Fibroblast of lung (primary cell): Measurements from ENCODE around the gene SPTBN1. TPM values are rescaled to one million over a fixed set of nuclear protein-coding genes. Genes with fewer than 3 reads are reported as not detected.

Experiments
- DNase-seq, 2 donors: peaks; one replicate each; pipeline versions ENCODE4 v3.0.0 to v3.0.0-alpha.2; 2010; ENCODE audit warnings: low read depth in 2 of 2
- H2AFZ ChIP-seq: 2 replicates; pipeline ENCODE4 v1.5.1; 2012; ENCODE audit warnings: low read length, control low read depth, inconsistent platforms
- H3K27ac ChIP-seq: 2 replicates; pipeline ENCODE4 v1.5.1; 2011; ENCODE audit warnings: low read length, control low read depth; ENCODE audit not compliant: insufficient read depth
- H3K27me3 ChIP-seq: 2 replicates; pipeline ENCODE4 v1.5.1; 2011; ENCODE audit warnings: mild to moderate bottlenecking, low read length; ENCODE audit not compliant: control insufficient read depth, insufficient read depth
- H3K36me3 ChIP-seq: 2 replicates; pipeline ENCODE4 v1.5.1; 2011; ENCODE audit warnings: low read length; ENCODE audit not compliant: control insufficient read depth, insufficient read depth
- H3K4me1 ChIP-seq: 2 replicates; pipeline ENCODE4 v1.5.1; 2011; ENCODE audit warnings: low read length; ENCODE audit not compliant: control insufficient read depth, insufficient read depth; ENCODE audit errors: extremely low read depth
- H3K4me2 ChIP-seq: 2 replicates; pipeline ENCODE4 v1.5.1; 2011; ENCODE audit warnings: low read length, control low read depth; ENCODE audit not compliant: insufficient read depth; ENCODE audit errors: extremely low read depth
- H3K4me3 ChIP-seq, 4 experiments: fragments of 200-600 bp in 1 of 4; sonication (generic) in 1 of 4; replicated peaks in 1 of 4; 2 replicates each; pipeline ENCODE4 v1.5.1; 2011 to 2016; ENCODE audit warnings: low read length in 4 of 4, low read depth in 3 of 4, mild to moderate bottlenecking in 3 of 4, control low read depth in 2 of 4, inconsistent platforms in 1 of 4, mixed read lengths in 1 of 4; ENCODE audit not compliant: insufficient read depth in 1 of 4; ENCODE audit errors: control extremely low read depth in 1 of 4
- H3K79me2 ChIP-seq: 2 replicates; pipeline ENCODE4 v1.5.1; 2012; ENCODE audit warnings: mild to moderate bottlenecking, low read length, inconsistent platforms; ENCODE audit not compliant: control insufficient read depth, insufficient read depth
- H3K9ac ChIP-seq: 2 replicates; pipeline ENCODE4 v1.5.1; 2011; ENCODE audit warnings: mild to moderate bottlenecking, low read length, control low read depth; ENCODE audit not compliant: insufficient read depth
- H3K9me3 ChIP-seq: 2 replicates; pipeline ENCODE4 v1.5.1; 2012; ENCODE audit warnings: low read depth, low read length; ENCODE audit not compliant: control insufficient read depth, insufficient read depth
- H4K20me1 ChIP-seq: 2 replicates; pipeline ENCODE4 v1.5.1; 2011; ENCODE audit warnings: low read length; ENCODE audit not compliant: control insufficient read depth, insufficient read depth; ENCODE audit errors: extremely low read depth
- CTCF ChIP-seq, 2 donors: IDR thresholded peaks in 1 of 2; conservative IDR thresholded peaks in 1 of 2; 1 replicate in 1 of 2; 2 replicates in 1 of 2; pipeline ENCODE4 v1.5.1; 2011 to 2012; ENCODE audit warnings: low read length in 2 of 2, control low read depth in 1 of 2, inconsistent platforms in 1 of 2, low read depth in 1 of 2, mild to moderate bottlenecking in 1 of 2
- EZH2 ChIP-seq: IDR thresholded peaks from 2 replicates; pipeline ENCODE4 v1.5.1; 2012; ENCODE audit warnings: low read length, control low read depth, mild to moderate bottlenecking; ENCODE audit errors: missing control alignments
- polyA plus RNA-seq, 2 donors: library from polyadenylated mRNA; depleted of rRNA in 1 of 2; stranded (reverse) in 1 of 2; unstranded in 1 of 2; fragments of >200 nt; gene quantifications; 2 replicates each; pipeline ENCODE4 v1.2.1, GENCODE V29; 2011 to 2012; ENCODE audit warnings: missing spikeins in 1 of 2
- total RNA-seq: library from RNA; depleted of rRNA; stranded (reverse); fragments of >200 nt; gene quantifications from 2 replicates; pipeline ENCODE4 v1.2.1, GENCODE V29; 2014

SPTBN1 gene
- total and polyA plus RNA-seq, 2 donors (not counting 1 experiment from before 2014, with no cell fraction given): 123 to 325 TPM

- Histone ChIP-seq H2AFZ (no peak overlapping the region), H3K27me3 (no peaks in the 10 kb centered on the region), H3K9ac (no peak overlapping the region), H3K79me2 (peaks cover 57% of the 10 kb centered on the region), H3K36me3 (peaks cover 13% of the 10 kb centered on the region), H3K27ac (no peak overlapping the region), H3K9me3 (no peaks in the 10 kb centered on the region), H3K4me3 (no peak overlapping the region), H4K20me1 (no peaks in the 10 kb centered on the region), H3K4me2 (no peak overlapping the region), H3K4me1 (peaks cover 11% of the 10 kb centered on the region)
- TF ChIP-seq CTCF (conservative IDR thresholded peaks at IDR 0.05 in 1 of 2, IDR thresholded peaks at IDR 0.05 in 1 of 2; ENCODE audit: low read depth in 1 of 2, low read length in 2 of 2) (no peak), EZH2 (no peak)
- no peak for DNase-seq
Observed at GRCh38 chr2:54534625-54535024, 78.5 kb downstream of the SPTBN1 start.

- Histone ChIP-seq H3K27ac (no peak overlapping the region), H3K4me3 (no peak overlapping the region), H3K9ac (no peak overlapping the region), H3K9me3 (no peaks in the 10 kb centered on the region), H3K79me2 (peaks cover 58% of the 10 kb centered on the region), H3K36me3 (peaks cover 11% of the 10 kb centered on the region), H3K4me2 (no peak overlapping the region), H4K20me1 (no peaks in the 10 kb centered on the region), H3K4me1 (peaks cover 11% of the 10 kb centered on the region), H3K27me3 (no peaks in the 10 kb centered on the region), H2AFZ (no peak overlapping the region)
- no peak for DNase-seq
- TF ChIP-seq EZH2: no peak
- no peak for TF ChIP-seq CTCF (conservative IDR thresholded peaks at IDR 0.05 in 1 of 2, IDR thresholded peaks at IDR 0.05 in 1 of 2; ENCODE audit: low read depth in 1 of 2, low read length in 2 of 2)
Observed at GRCh38 chr2:54535599-54536195, 79.6 kb downstream of the SPTBN1 start.

- DNase-seq: no peak
- H3K9me3 ChIP-seq: no peaks in the 10 kb centered on the region
- TF ChIP-seq CTCF (conservative IDR thresholded peaks at IDR 0.05 in 1 of 2, IDR thresholded peaks at IDR 0.05 in 1 of 2; ENCODE audit: low read depth in 1 of 2, low read length in 2 of 2): no peak
- no peak overlapping the region for H3K9ac ChIP-seq
- peaks cover 8% of the 10 kb centered on the region for H3K4me1 ChIP-seq
- no peak overlapping the region for H2AFZ ChIP-seq
- peaks cover 57% of the 10 kb centered on the region for H3K79me2 ChIP-seq
- H3K4me2 ChIP-seq: no peak overlapping the region
- H3K27me3 ChIP-seq: no peaks in the 10 kb centered on the region
- peaks cover 10% of the 10 kb centered on the region for H3K36me3 ChIP-seq
- no peaks in the 10 kb centered on the region for H4K20me1 ChIP-seq
- no peak overlapping the region for H3K4me3 ChIP-seq
- H3K27ac ChIP-seq: no peak overlapping the region
Observed at GRCh38 chr2:54536720-54537119, 80.6 kb downstream of the SPTBN1 start.
